AG04450 (cell line): ENCODE results near the gene FHAD1. TPM values are rescaled to one million over a fixed set of nuclear protein-coding genes. Genes with fewer than 3 reads are reported as not detected.

Source experiments
- CTCF ChIA-PET: fragments of 300-600, 350-600 bp; formaldehyde crosslinking; extraction: SDS; loops from one replicate; lab custom pipeline; 2022; ENCODE audit warnings: antibody characterized with exemption, inconsistent platforms; lab: Charles Lee
- POLR2A ChIA-PET: fragments of 350-600 bp; formaldehyde crosslinking; extraction: SDS; loops from one replicate; lab custom pipeline; 2021; ENCODE audit warnings: antibody characterized with exemption, inconsistent platforms; lab: Yijun Ruan, JAX
- DNase-seq: peaks from one replicate; pipeline ENCODE4 v3.0.0-alpha.2; 2011; ENCODE audit warnings: low read depth, low spot score
- H3K27ac ChIP-seq: one replicate; pipeline ENCODE4 v1.5.1; 2012; ENCODE audit warnings: low read depth, low read length, control low read depth
- H3K27me3 ChIP-seq: one replicate; pipeline ENCODE4 v1.6.0; 2012; ENCODE audit warnings: low read length; ENCODE audit not compliant: control insufficient read depth, insufficient read depth
- H3K4me3 ChIP-seq: 2 replicates; pipeline ENCODE4 v1.5.1; 2011; ENCODE audit warnings: mild to moderate bottlenecking, low read depth, low read length, control low read depth
- H3K9me3 ChIP-seq: 2 replicates; pipeline ENCODE4 v1.5.1; 2012; ENCODE audit warnings: low read length; ENCODE audit not compliant: control insufficient read depth, insufficient read depth
- polyA minus RNA-seq: library from RNA; depleted of rRNA, polyadenylated mRNA; stranded (reverse); fragments of >200 nt; gene quantifications from 2 replicates; pipeline ENCODE4 v1.2.3, GENCODE V29; 2011; rRNA and poly(A)+ RNA removed
- polyA plus RNA-seq: library from polyadenylated mRNA; depleted of rRNA; stranded (reverse); fragments of >200 nt; gene quantifications from 2 replicates; pipeline ENCODE4 v1.2.3, GENCODE V29; 2011; rRNA removed
- TF ChIP-seq, protein P1 (sequence below): IDR thresholded peaks from 2 replicates; pipeline ENCODE4 v1.5.1; 2011; ENCODE audit warnings: low read depth, low read length, control low read depth, inconsistent platforms

FHAD1 gene
- polyA plus RNA-seq (0.09 and 0.36 TPM in 2 replicates), polyA minus RNA-seq (0.30 TPM in 1 of 2 replicates, not detected in the other)

DNA sequence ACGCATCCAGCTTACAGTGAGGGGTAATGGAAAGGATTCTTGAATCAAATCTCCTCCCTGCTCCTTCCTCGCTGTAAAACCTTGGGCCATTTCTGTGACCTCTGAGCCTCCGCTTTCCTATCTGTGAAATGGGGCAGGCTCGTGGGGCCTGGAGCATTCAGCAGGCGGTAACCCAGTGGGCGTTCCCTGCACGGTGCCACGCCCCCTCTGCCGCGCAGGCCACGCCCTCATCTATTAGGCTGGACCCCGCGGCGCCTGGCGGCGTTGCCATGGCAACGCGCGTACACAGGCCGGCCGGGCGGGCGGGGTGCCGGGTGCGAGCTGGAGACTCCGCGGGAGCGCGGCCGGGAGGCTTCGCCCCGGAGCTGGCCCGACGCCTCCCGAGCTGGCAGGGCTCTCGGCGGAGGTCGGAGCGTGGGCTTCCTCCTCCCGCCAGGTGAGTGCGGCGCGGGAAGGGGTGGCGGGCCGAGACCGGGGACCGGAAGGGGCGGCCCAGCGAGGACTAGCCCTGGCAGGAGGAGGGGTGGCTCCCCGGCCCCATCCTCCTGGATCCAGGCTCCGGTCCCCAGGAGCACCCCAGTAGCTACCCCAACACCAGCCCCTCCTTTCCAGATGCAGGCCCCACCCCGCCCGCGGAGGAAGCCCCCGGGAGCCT is at the start of gene FHAD1:
FHAD1 (plus strand) TSS at position 264 of the 655 bp plus-strand sequence. CDS start 4,562 bp downstream, outside the sequence.
- no peak for DNase-seq
- ChIA-PET CTCF (no interaction called here), POLR2A (interaction anchor here (0.6 kb wide), 1 partner anchor 209 kb away, joined by 3 read pairs; no protein-coding TSS in a partner anchor)
- TF ChIP-seq, protein P1, sequence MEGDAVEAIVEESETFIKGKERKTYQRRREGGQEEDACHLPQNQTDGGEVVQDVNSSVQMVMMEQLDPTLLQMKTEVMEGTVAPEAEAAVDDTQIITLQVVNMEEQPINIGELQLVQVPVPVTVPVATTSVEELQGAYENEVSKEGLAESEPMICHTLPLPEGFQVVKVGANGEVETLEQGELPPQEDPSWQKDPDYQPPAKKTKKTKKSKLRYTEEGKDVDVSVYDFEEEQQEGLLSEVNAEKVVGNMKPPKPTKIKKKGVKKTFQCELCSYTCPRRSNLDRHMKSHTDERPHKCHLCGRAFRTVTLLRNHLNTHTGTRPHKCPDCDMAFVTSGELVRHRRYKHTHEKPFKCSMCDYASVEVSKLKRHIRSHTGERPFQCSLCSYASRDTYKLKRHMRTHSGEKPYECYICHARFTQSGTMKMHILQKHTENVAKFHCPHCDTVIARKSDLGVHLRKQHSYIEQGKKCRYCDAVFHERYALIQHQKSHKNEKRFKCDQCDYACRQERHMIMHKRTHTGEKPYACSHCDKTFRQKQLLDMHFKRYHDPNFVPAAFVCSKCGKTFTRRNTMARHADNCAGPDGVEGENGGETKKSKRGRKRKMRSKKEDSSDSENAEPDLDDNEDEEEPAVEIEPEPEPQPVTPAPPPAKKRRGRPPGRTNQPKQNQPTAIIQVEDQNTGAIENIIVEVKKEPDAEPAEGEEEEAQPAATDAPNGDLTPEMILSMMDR: no peak
- Histone ChIP-seq H3K27me3 (peaks cover 32% of the 10 kb centered on the region), H3K4me3 (peak within 1 kb of the TSS; percentile 52), H3K27ac (peak within 1 kb of the TSS; percentile 31), H3K9me3 (no peaks in the 10 kb centered on the region; the same call in 1 of the 2 replicates)

DNA sequence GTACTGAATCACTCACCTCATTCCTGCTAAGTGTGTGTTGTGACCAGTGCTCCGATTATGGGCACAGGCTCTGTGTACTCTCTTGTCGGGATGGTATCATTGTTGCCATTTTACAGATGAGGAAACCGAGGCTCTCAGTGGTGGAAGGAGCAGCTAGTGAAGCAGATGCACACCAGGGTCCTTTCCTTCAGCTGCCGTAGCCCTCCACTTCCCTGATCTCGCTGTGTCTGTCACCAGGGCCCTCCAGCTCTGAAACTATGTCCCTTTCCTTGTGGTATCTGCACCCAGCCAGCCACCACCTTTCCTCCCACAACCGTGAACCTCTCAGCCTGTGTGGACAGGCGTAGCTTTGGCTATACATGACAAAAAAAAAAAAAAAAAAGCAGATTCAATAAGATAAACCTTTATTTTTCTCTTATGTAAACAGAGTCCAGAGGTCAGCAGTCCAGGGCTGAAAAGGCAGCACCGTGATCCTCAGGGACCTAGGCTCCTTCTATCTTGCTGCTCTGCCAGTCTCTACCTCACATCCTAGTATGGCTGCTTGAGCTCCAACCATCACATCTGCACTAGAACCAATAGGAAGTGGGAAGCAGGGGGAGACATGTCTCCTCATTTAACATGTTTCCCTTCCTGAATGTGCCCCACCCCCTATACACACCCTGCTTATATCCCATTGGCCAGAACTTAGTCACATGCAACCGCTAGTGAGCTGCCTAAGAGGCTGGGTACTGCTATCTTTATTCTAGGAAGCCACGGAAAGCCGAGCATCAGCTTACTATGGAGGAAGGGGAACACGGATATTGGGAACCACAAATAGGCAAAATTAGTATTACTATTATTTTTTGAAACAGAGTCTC is 49.2 kb upstream of the FHAD1 start:
- Histone ChIP-seq H3K27ac (no peak overlapping the region), H3K27me3 (no peaks in the 10 kb centered on the region), H3K4me3 (no peak overlapping the region), H3K9me3 (no peaks in the 10 kb centered on the region)
- ChIA-PET CTCF (interaction anchor here (0.6 kb wide), 2 partner anchors 34 to 46 kb away, joined by 3 read pairs; no protein-coding TSS in a partner anchor), POLR2A (no interaction called here)
- TF ChIP-seq, protein P1: no peak
- DNase-seq: no peak

DNA sequence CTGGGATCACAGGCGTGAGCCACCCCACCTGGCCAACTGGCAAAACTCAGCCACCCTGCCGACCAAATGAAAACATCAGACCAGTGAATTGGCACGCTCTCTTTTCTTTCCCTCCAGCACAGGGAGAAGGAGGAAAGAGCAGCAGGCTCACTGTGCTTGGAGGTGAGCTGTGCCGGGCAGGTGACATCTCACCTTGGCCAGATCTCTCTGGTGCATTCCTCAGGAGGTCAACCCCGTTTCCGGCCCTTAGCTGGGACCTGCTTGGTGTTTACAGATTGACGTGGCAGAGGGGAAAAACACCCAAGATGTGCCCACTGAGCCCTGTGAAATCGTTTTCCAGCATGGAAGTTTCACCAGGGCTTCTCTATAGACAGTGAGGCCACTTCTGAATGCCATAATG is 48.3 kb upstream of the FHAD1 start:
- no peak for DNase-seq
- H3K27me3 ChIP-seq: no peaks in the 10 kb centered on the region
- no peak overlapping the region for H3K4me3 ChIP-seq
- no peaks in the 10 kb centered on the region for H3K9me3 ChIP-seq
- H3K27ac ChIP-seq: no peak overlapping the region
- ChIA-PET POLR2A (no interaction called here), CTCF (interaction anchor here (0.6 kb wide), 1 partner anchor 33 kb away, joined by 3 read pairs; no protein-coding TSS in a partner anchor)
- TF ChIP-seq, protein P1: no peak

DNA sequence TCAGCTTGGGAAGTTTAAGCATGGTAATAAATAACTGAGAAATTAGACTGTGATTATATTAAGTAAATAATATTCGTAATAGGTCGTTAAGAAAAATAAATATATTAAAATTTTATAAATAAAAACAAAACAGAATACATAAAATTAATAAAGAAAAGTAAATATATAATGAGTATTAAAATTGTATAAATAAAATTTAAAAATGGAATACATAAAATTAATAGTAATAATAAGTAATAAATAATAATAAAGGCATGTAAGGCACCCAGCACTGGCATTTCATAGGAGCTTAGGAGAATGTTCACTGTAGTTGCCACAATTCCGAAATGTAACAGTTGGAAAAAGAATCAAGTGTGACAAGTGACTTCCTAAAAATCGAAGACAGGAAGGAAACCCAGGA is 45.8 kb upstream of the FHAD1 start:
- ChIA-PET POLR2A (interaction anchor here (1.0 to 2.1 kb wide), 3 partner anchors 9 to 22 kb away, joined by 3 to 11 read pairs (median 4); no protein-coding TSS in a partner anchor), CTCF (interaction anchor here (0.7 to 1.8 kb wide), 6 partner anchors 13 to 231 kb away, joined by 3 to 6 read pairs (median 3); no protein-coding TSS in a partner anchor)
- Histone ChIP-seq H3K4me3 (no peak overlapping the region), H3K9me3 (no peaks in the 10 kb centered on the region), H3K27me3 (no peaks in the 10 kb centered on the region), H3K27ac (no peak overlapping the region)
- TF ChIP-seq, protein P1: no peak
- DNase-seq: no peak
